IPS-NIHi11 (cell line): ENCODE results near the gene CACNA2D3.
A peak's percentile ranks its signal among the peaks of the same experiment; 100 is the strongest.

Experiments
- DNase-seq: peaks from one replicate; pipeline ENCODE4 v3.0.0; 2012; ENCODE audit warnings: mixed read lengths, low spot score

Gene CACNA2D3

GRCh38 chr3:54171509-54171908 lies 49.2 kb downstream of the CACNA2D3 start:
- DNase-seq, result no peak

DNA sequence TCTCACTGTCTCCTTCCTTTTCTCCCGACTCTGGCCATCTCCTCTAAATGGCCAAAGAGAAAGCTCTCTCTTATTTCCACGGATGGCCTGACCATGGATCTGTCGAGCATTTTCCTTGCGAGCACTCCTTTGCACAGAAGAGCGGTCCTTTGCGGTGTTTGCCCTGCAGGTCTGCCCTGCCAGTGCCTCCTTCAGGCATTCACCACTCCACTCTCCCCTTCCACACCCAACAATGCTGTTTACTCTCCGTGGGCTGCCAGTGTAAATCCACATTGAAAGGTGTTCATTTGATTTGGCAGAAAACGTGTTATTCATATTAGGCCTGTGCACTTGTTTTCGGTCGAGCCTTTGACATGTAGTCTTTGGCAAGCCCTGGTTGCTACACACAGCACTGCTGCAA lies 49.6 kb downstream of the CACNA2D3 start:
- DNase-seq, result no peak

DNA sequence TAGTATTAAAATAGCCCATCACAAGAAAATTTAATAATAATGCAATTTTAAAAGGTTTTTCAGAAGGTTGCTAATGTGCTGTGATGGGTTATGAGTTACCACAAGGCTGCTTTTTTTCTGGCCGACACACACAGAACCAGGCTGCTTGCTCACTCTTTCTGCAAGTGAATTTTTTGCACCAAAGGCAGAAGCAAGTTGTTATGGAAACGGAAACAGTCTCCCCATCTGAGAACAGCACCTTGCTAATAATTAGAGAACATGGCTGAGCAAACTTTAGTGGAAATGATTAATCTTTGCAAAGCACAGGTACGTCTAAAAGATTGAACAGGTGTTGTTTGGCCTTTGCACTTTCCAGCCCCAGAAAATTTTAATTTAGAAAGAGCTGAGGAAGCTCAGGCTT lies 51.0 kb downstream of the CACNA2D3 start:
- DNase-seq, result no peak

DNA sequence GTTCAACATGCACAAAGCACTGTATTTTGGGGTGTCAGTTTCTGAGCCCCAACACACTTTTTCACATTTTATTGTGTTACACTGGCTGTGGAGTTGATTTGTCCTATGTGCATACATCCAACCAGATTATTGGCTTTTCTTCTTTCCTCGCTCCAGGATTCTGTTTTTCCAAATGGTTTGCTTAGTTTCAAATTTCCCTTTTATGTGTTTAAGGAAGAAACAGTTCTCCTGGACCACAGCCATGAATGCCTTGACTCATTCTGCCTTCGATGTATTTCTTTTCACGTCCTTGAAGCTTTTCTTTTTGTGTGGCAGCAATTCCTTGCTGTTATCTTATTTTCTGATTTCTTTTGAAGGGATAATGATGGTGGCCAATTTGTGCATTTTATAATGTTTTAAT lies 53.8 kb downstream of the CACNA2D3 start:
- DNase-seq, result no peak

- DNase-seq, result no peak
Observed at GRCh38 chr3:54177816-54178215, 55.5 kb downstream of the CACNA2D3 start.

- no peak for DNase-seq
Observed at GRCh38 chr3:54178376-54178775, 56.0 kb downstream of the CACNA2D3 start.

DNA sequence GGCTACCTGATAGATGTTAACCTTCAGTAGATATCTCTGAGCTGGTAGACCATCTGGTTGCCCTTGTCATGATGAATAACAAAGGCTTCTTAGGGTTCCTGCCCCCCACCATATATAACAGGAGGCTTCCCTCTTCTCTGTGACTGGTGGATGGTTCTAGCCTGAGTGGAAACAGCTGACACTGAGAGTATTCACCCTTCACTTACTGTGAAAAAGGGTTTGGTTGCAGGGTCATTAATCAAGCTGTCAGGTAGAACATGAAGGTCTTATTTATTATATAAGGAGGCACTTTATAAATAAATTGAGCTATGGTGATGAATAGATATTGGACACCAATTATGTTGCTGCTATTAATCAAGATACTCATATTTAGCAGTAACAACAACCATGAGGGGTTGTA lies 58.6 kb downstream of the CACNA2D3 start:
- no peak for DNase-seq

DNA sequence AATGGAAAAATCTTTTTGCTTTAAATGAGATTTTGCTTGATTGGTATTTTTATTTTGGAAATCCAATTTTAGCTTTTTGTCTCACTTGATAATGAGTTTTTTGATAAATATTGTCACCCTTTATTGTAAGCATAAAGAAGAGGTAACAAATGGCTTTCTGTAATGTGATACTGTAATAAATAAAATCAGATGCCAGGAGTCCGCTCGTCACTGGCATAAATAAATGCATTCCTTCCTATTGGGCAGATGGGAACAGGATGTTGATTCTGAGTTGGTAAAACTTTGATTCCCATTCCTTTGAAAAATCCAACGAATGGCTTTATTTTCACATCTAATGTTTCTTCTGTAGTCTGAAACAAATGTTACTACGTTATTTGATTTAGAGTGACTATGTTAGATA lies 59.9 kb downstream of the CACNA2D3 start:
- DNase-seq, result no peak

DNA sequence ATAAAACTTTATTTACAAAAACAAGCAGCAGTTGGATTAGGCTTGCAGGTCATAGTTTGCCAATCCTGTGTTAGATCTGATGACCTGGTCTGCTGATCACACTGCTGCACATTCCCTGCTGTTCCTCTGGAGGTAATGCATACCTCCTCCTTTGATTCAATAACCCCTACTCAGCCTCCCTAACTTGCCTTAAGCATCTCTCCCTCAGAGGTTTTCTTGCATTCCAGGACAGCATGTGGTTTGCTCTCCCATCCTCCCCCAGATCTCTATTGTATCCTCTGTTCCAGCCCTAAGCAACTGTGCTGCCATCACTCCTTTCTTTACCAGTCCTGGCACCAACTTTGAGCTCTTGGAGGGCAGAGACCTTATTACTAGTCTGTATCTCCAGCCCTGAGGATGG lies 63.4 kb downstream of the CACNA2D3 start:
- peak; percentile 31 for DNase-seq

GRCh38 chr3:54188176-54188791 lies 65.9 kb downstream of the CACNA2D3 start:
- DNase-seq, result peak; percentile 87

GRCh38 chr3:54191220-54191619 lies 68.9 kb downstream of the CACNA2D3 start:
- no peak for DNase-seq

GRCh38 chr3:54192026-54192425 lies 69.7 kb downstream of the CACNA2D3 start:
- DNase-seq, result no peak

DNA sequence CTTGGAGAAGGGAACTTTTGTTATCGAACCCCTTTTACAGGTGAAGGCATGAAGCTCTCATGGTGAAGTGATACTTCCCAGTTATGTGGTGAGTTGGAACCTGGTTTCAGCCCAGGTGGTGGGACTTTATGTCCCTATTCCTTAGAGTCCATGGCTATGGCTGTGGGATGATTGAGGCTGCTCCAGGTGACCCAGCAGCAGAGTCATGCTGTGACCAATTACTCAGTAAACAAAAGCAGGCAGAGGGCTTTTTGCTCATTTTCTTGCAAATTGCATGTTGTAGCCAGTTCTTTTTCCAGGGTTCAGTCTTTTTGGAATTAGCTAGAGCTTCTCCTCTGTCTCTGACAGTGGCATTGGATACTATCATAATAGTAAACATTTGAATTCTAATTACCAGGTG lies 70.7 kb downstream of the CACNA2D3 start:
- DNase-seq, result peak; percentile 28

- DNase-seq, result no peak
Observed at GRCh38 chr3:54196360-54196991, 74.1 kb downstream of the CACNA2D3 start.

GRCh38 chr3:54197509-54197908 lies 75.2 kb downstream of the CACNA2D3 start:
- no peak for DNase-seq

- DNase-seq, result no peak
Observed at GRCh38 chr3:54198556-54198955, 76.2 kb downstream of the CACNA2D3 start.

DNA sequence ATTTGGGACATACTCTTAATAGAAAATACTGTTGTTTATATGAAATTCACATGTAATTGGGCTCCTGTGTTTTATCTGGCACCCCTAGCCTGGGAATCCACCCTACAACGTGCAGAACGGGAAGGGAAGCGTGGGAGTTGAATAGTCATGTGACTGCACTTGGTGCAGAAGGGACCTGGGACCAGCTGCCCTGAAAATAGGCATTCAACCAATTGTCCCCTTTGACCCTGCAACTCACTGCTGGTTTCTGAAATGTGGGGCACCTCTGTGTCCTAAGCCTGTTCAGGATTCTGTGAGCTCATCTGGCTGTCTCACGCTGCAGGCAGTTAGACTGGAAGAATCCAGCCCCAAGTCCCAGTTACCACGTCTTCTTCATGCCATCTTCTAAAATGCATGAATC lies 79.7 kb downstream of the CACNA2D3 start:
- no peak for DNase-seq

DNA sequence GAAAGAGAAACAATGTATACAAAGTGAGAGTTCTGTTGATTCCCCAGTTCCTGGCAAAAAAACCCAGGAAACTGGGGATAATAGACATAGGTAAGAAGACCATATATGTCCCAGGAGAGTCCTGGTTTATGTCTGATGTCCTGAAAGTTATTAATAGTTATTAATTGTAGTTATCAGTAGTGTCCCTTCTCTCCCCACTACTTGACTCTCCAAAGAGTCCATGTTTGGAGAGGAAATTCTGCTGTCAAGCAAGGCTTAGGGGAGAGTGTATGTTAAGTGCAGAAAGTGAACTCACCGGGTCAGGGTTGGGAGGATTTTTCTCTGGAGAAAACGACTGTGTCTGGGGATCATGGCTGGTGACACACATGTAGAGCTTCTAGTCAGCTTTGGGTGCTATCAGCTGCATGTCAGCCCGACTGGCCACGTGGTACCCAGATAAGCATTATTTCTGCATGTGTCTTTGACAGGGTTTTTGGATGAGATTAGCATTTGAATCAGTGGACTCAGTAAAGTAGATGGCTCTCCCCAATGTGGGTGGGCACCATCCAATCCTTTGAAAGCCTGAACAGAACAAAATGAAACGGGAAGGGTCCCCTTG lies 80.4 kb downstream of the CACNA2D3 start:
- no peak for DNase-seq

GRCh38 chr3:54206874-54207273 lies 84.5 kb downstream of the CACNA2D3 start:
- DNase-seq, result no peak

- no peak for DNase-seq
Observed at GRCh38 chr3:54211097-54211496, 88.7 kb downstream of the CACNA2D3 start.

DNA sequence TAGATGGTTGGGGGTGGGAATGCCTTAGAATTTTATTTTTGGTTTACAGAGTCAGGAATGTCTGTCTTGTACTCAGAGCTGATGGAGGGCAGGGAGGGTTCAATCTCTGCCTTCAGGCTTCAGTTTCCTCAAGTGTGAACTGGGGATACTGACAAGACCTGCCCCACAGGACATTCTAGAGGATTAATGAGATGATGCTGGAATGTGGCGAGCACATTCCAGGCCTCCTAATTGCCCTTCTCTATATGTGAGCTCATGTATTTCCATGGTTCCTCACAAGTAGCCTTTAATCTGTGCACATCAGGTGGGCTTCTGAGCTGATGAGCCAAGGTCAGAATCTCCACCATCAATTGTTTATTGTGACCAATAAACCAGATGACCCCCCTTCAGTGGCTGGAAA lies 90.4 kb downstream of the CACNA2D3 start:
- DNase-seq, result no peak

DNA sequence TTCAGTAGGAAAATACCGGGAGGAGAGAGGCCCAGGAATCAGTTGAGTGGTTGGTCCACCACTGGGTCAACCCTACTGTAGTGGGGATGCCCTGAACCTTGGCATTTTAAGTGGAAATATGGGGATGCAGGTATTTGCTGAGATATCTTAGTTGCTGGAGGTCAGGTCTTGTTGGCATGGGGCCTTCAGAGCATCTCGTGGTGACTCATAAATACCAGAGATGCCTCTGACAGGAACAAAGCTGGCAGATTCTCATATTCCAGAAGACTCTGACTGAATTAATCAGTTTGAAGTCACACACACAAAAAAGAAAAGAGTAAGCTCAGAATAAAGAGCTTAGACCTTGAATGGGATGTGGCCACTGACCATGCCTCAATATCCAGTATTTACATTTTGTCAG lies 91.6 kb downstream of the CACNA2D3 start:
- DNase-seq, result no peak

- DNase-seq, result no peak
Observed at GRCh38 chr3:54214845-54215244, 92.5 kb downstream of the CACNA2D3 start.

DNA sequence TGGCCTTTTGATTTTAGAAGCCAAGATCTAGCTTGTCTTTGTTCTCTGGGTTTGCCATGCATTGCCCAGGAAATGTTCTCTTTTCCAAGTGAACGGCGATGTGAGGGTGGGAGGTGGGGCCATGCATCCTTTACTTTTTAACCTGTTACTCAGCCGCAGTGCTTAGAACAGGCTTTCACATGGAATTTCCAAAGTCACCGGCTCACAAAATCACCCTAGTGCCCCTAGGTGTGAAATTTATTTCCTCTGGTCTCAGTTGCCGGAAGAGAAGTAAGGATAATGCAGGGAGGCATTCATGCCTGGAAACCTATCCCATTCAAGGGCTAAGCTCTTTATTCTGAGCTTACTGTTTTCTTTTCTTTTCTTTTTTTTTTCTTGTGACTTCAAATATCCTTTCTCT lies 93.2 kb downstream of the CACNA2D3 start:
- no peak for DNase-seq
